HCT116 (cell line): ENCODE results near the gene PCDHGA4. TPM values are rescaled to one million over a fixed set of nuclear protein-coding genes. Genes with fewer than 3 reads are reported as not detected.
"Not testable (repeated sequence)": the region's sequence is repeated elsewhere in the genome, so short reads cannot be mapped to it uniquely, and the experiment has no call there.

Experiments
- ATAC-seq: fragments of 200-7000 bp; cut with Tn5 transposase; 2 replicates; pipeline ENCODE4 v1.9.1; 2020; ENCODE audit warnings: mild to moderate bottlenecking, moderate library complexity
- BruUV-seq: library from RNA; stranded (reverse); fragments of 400-500 nt; replicated peaks from 2 replicates; lab custom pipeline; 2021; lab: Mats Ljungman, UMichigan
- CTCF ChIA-PET: fragments of 300-600 bp; sonication (Branson Sonifier 250); formaldehyde crosslinking; loops from one replicate; lab custom pipeline; 2021; ENCODE audit warnings: antibody characterized with exemption; lab: Charles Lee
- POLR2A ChIA-PET: fragments of 300-600, 350-600 bp; sonication (Branson Sonifier 250); formaldehyde crosslinking; loops from one replicate; lab custom pipeline; 2021; ENCODE audit warnings: antibody characterized with exemption; lab: Charles Lee
- RAD21 ChIA-PET, 2 experiments: fragments of 300-600 bp; sonication (Branson Sonifier 250); formaldehyde crosslinking; loops; one replicate each; lab custom pipeline; 2023; ENCODE audit warnings: low total read pairs in 2 of 2; ENCODE audit not compliant: uncharacterized antibody in 2 of 2, unreplicated experiment in 2 of 2, low non-redundant PET in 1 of 2; lab: Charles Lee
- DNase-seq: peaks from one replicate; pipeline ENCODE4 v3.0.0-alpha.2; 2010; ENCODE audit warnings: low read depth, low spot score
- H2AFZ ChIP-seq: fragments of 200-600 bp; shearing (Covaris generic), sonication (generic); 2 replicates; pipeline ENCODE4 v1.6.1; 2017; ENCODE audit warnings: low read depth, mixed run types, mixed read lengths, antibody characterized with exemption, low read length; ENCODE audit not compliant: poor library complexity, severe bottlenecking
- H3K27ac ChIP-seq: 2 replicates; pipeline ENCODE4 v1.5.1; 2012; ENCODE audit warnings: low read depth, low read length
- H3K27me3 ChIP-seq: fragments of 200-600 bp; sonication (generic); 2 replicates; pipeline ENCODE4 v1.6.1; 2016; ENCODE audit warnings: mixed run types, low read length, mixed read lengths; ENCODE audit not compliant: insufficient read depth
- H3K36me3 ChIP-seq, 2 experiments: fragments of 200-500 bp in 1 of 2; fragments of 200-600 bp in 1 of 2; sonication (Bioruptor generic) in 1 of 2; sonication (generic) in 1 of 2; 2 replicates each; pipeline versions ENCODE4 v1.5.1 to v1.6.1; 2014 to 2016; ENCODE audit warnings: low read length in 2 of 2, inconsistent platforms in 1 of 2, mixed read lengths in 1 of 2, mixed run types in 1 of 2; ENCODE audit not compliant: insufficient read depth in 2 of 2, control insufficient read depth in 1 of 2
- H3K4me1 ChIP-seq, 2 experiments: fragments of 200-600 bp in 1 of 2; sonication (generic) in 1 of 2; 2 replicates each; pipeline versions ENCODE4 v1.5.1 to v1.6.1; 2012 to 2017; ENCODE audit warnings: low read length in 2 of 2, inconsistent platforms in 1 of 2, mild to moderate bottlenecking in 1 of 2, mixed read lengths in 1 of 2, mixed run types in 1 of 2, moderate library complexity in 1 of 2; ENCODE audit not compliant: insufficient read depth in 2 of 2, control insufficient read depth in 1 of 2
- H3K4me2 ChIP-seq: fragments of 200-600 bp; sonication (generic); 2 replicates; pipeline ENCODE4 v1.6.1; 2017; ENCODE audit warnings: mixed run types, low read length, mixed read lengths
- H3K4me3 ChIP-seq, 2 experiments: fragments of 200-600 bp in 1 of 2; sonication (generic) in 1 of 2; replicated peaks in 1 of 2; 2 replicates each; pipeline ENCODE4 v1.5.1; 2011 to 2016; ENCODE audit warnings: low read length in 2 of 2, control low read depth in 1 of 2, low read depth in 1 of 2, mild to moderate bottlenecking in 1 of 2, mixed read lengths in 1 of 2, mixed run types in 1 of 2
- H3K79me2 ChIP-seq: fragments of 200-600 bp; sonication (generic); 2 replicates; pipeline ENCODE4 v1.6.1; 2017; ENCODE audit warnings: mild to moderate bottlenecking, mixed run types, low read length, moderate library complexity, mixed read lengths; ENCODE audit not compliant: insufficient read depth
- H3K9ac ChIP-seq: fragments of 200-600 bp; sonication (generic); 2 replicates; pipeline ENCODE4 v1.6.1; 2016; ENCODE audit warnings: low read length, mixed read lengths
- H3K9me2 ChIP-seq: fragments of 200-600 bp; sonication (generic), shearing (Covaris generic); 2 replicates; pipeline ENCODE4 v1.6.1; 2017; ENCODE audit warnings: mixed run types, mild to moderate bottlenecking, moderate library complexity; ENCODE audit not compliant: insufficient read depth
- H3K9me3 ChIP-seq, 2 experiments: fragments of 200-500 bp in 1 of 2; fragments of 200-600 bp in 1 of 2; sonication (Bioruptor generic) in 1 of 2; sonication (generic) in 1 of 2; 2 replicates each; pipeline ENCODE4 v1.6.1; 2014 to 2017; ENCODE audit warnings: low read length in 2 of 2, mixed read lengths in 2 of 2, inconsistent platforms in 1 of 2, low read depth in 1 of 2, mild to moderate bottlenecking in 1 of 2, mixed run types in 1 of 2, moderate library complexity in 1 of 2; ENCODE audit not compliant: control insufficient read depth in 1 of 2, insufficient read depth in 1 of 2
- H4K20me1 ChIP-seq: fragments of 200-600 bp; sonication (generic), shearing (Covaris generic); 2 replicates; pipeline ENCODE4 v1.6.1; 2017; ENCODE audit warnings: mixed run types, mild to moderate bottlenecking, moderate library complexity; ENCODE audit not compliant: insufficient read depth
- EGR1 ChIP-seq: IDR thresholded peaks from 2 replicates; pipeline ENCODE4 v1.6.1; 2012; ENCODE audit warnings: low read depth
- ELF1 ChIP-seq: IDR thresholded peaks from 2 replicates; pipeline ENCODE4 v1.6.1; 2012; ENCODE audit warnings: low read depth, borderline replicate concordance
- RAD21 ChIP-seq: IDR thresholded peaks from 2 replicates; pipeline ENCODE4 v1.6.1; 2012; ENCODE audit warnings: low read depth, mild to moderate bottlenecking
- TCF7L2 ChIP-seq: IDR thresholded peaks from 2 replicates; pipeline ENCODE4 v1.7.0; 2011; ENCODE audit warnings: borderline replicate concordance, inconsistent platforms; ENCODE audit not compliant: insufficient read depth, insufficient read length; ENCODE audit errors: extremely low read depth
- ZNF274 ChIP-seq: fragments of 200-500 bp; sonication (Bioruptor generic); IDR thresholded peaks from 2 replicates; pipeline ENCODE4 v1.6.1; 2014; ENCODE audit warnings: mild to moderate bottlenecking, low read depth, low read length, inconsistent platforms
- intact Hi-C: fragments of 100-400 bp; cut with micrococcal nuclease; formaldehyde crosslinking; loops from 2 replicates; pipeline ENCODE4 v1.10.0; 2022
- total RNA-seq: library from RNA; stranded (reverse); gene quantifications from one replicate; pipeline ENCODE4 v1.2.1, GENCODE V29; 2021; ENCODE audit not compliant: unreplicated experiment
- TF ChIP-seq, protein P1 (sequence below), 3 experiments: fragments of 200-600 bp in 1 of 3; sonication (generic) in 1 of 3; IDR thresholded peaks in 2 of 3; conservative IDR thresholded peaks in 1 of 3; 2 replicates each; pipeline ENCODE4 v1.5.1; 2012 to 2017; ENCODE audit warnings: low read depth in 2 of 3, low read length in 2 of 3, antibody characterized with exemption in 1 of 3, borderline replicate concordance in 1 of 3, control low read depth in 1 of 3, mild to moderate bottlenecking in 1 of 3, mixed read lengths in 1 of 3, mixed run types in 1 of 3, moderate library complexity in 1 of 3; ENCODE audit not compliant: insufficient read depth in 1 of 3

PCDHGA4 gene
- total RNA-seq, 1 experiment from 2014 or later = not detected

DNA sequence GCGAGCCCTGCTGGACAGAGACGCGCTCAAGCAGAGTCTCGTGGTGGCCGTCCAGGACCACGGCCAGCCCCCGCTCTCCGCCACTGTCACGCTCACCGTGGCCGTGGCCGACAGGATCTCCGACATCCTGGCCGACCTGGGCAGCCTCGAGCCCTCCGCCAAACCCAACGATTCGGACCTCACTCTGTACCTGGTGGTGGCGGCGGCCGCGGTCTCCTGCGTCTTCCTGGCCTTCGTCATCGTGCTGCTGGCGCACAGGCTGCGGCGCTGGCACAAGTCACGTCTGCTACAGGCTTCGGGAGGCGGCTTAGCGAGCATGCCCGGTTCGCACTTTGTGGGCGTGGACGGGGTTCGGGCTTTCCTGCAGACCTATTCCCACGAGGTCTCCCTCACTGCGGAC, 22.2 kb upstream of the PCDHGA4 start:
- H2AFZ ChIP-seq, H3K79me2 ChIP-seq, H3K4me3 ChIP-seq, H4K20me1 ChIP-seq, BruUV-seq, H3K27ac ChIP-seq, POLR2A ChIA-PET, CTCF ChIA-PET, DNase-seq, intact Hi-C loops, ATAC-seq, H3K9ac ChIP-seq, H3K36me3 ChIP-seq, H3K9me2 ChIP-seq, H3K4me2 ChIP-seq, H3K4me1 ChIP-seq, H3K27me3 ChIP-seq, H3K9me3 ChIP-seq, RAD21 ChIA-PET: not testable (repeated sequence)

DNA sequence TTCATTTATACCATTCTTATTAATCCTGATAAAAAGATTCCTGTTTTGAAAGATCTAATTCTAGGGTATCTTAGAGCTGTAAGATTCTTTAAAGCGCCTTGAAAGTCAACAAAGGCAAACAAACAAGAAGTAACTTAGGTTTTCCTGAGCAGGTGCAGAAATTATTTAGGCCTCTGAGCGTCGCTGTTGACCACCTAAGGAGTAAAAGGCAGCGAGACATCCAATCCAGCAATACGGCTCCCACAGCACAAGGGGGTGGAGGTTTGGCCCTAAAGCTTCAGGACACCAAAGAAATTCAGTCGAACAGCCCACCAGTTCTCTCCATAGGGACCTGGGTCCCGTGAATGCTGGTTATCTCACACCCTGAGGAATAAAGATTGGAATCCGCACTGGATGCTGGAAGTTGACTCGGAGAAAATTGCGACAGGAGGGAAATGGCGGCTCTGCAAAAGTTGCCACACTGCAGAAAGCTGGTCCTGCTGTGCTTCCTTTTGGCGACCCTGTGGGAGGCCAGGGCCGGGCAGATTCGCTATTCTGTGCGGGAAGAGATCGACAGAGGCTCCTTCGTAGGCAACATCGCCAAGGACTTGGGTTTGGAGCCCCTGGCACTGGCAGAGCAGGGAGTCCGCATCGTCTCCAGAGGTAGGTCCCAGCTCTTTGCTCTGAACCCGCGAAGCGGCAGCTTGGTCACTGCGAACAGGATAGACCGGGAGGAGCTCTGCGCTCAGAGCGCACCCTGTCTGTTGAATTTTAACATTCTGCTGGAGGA, 16.1 kb upstream of the PCDHGA4 start, which contains the start of gene PCDHGA2:
TSS of gene PCDHGA2 (plus strand) at position 223 of the 769 bp plus-strand sequence.
- POLR2A ChIA-PET = no interaction called here
- H3K79me2 ChIP-seq = no peaks in the 10 kb centered on the region
- RAD21 ChIA-PET = no interaction called here
- H3K4me2 ChIP-seq = no peak within 1 kb of the TSS
- H3K9me2 ChIP-seq = no peaks in the 10 kb centered on the region
- ATAC-seq = no peak
- intact Hi-C loops = no loop called here
- CTCF ChIA-PET = no interaction called here
- no peak within 1 kb of the TSS for H2AFZ ChIP-seq
- BruUV-seq = no TSS peak
- no peak within 1 kb of the TSS for H3K9ac ChIP-seq
- no peak within 1 kb of the TSS for H3K27ac ChIP-seq
- H3K9me3 ChIP-seq = no peaks in the 10 kb centered on the region; a peak in 2 of 4 replicates
- no peaks in the 10 kb centered on the region for H3K27me3 ChIP-seq
- TF ChIP-seq ZNF274 = no peak
- no peak for TF ChIP-seq EGR1
- no peak for TF ChIP-seq ELF1
- TF ChIP-seq, protein P1, sequence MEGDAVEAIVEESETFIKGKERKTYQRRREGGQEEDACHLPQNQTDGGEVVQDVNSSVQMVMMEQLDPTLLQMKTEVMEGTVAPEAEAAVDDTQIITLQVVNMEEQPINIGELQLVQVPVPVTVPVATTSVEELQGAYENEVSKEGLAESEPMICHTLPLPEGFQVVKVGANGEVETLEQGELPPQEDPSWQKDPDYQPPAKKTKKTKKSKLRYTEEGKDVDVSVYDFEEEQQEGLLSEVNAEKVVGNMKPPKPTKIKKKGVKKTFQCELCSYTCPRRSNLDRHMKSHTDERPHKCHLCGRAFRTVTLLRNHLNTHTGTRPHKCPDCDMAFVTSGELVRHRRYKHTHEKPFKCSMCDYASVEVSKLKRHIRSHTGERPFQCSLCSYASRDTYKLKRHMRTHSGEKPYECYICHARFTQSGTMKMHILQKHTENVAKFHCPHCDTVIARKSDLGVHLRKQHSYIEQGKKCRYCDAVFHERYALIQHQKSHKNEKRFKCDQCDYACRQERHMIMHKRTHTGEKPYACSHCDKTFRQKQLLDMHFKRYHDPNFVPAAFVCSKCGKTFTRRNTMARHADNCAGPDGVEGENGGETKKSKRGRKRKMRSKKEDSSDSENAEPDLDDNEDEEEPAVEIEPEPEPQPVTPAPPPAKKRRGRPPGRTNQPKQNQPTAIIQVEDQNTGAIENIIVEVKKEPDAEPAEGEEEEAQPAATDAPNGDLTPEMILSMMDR (IDR thresholded peaks at IDR 0.05 in 2 of 3, conservative IDR thresholded peaks at IDR 0.05 in 1 of 3; ENCODE audit: borderline replicate concordance in 1 of 3, insufficient read depth in 1 of 3, low read depth in 2 of 3, low read length in 2 of 3) = peak in 2 of 3 experiments; percentile 32 to 33; a peak in 2 of 6 replicates
- peak; percentile 19; the same call in 1 of the 2 replicates for TF ChIP-seq RAD21
- no peak for TF ChIP-seq TCF7L2
- H3K4me3 ChIP-seq = no peak within 1 kb of the TSS
- no peaks in the 10 kb centered on the region for H3K4me1 ChIP-seq
- H3K36me3 ChIP-seq = no peaks in the 10 kb centered on the region
- DNase-seq = no peak
- H4K20me1 ChIP-seq = no peaks in the 10 kb centered on the region

DNA sequence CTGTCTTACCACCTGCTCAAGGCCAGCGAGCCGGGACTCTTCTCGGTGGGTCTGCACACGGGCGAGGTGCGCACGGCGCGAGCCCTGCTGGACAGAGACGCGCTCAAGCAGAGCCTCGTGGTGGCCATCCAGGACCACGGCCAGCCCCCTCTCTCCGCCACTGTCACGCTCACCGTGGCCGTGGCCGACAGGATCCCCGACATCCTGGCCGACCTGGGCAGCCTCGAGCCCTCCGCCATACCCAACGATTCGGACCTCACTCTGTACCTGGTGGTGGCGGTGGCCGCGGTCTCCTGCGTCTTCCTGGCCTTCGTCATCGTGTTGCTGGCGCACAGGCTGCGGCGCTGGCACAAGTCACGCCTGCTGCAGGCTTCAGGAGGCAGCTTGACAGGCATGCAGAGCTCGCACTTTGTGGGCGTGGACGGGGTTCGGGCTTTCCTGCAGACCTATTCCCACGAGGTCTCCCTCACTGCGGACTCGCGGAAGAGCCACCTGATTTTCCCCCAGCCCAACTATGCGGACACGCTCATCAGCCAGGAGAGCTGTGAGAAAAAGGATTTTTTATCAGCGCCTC, 14.0 kb upstream of the PCDHGA4 start:
- H3K9me3 ChIP-seq, H3K4me1 ChIP-seq, H3K27me3 ChIP-seq, POLR2A ChIA-PET, H3K9me2 ChIP-seq, H3K36me3 ChIP-seq, H3K4me3 ChIP-seq, H3K9ac ChIP-seq, H3K27ac ChIP-seq, RAD21 ChIA-PET, H4K20me1 ChIP-seq, H3K79me2 ChIP-seq, CTCF ChIA-PET, ATAC-seq, BruUV-seq, DNase-seq, H2AFZ ChIP-seq, H3K4me2 ChIP-seq, intact Hi-C loops: not testable (repeated sequence)
